HEK293T (cell line): ENCODE data around the gene SRPK3.

Source experiments
- ARNT ChIP-seq: fragments of 450-650 bp; IDR thresholded peaks from 2 replicates; pipeline ENCODE4 v1.6.1; 2017; ENCODE audit warnings: mild to moderate bottlenecking
- CTBP1 ChIP-seq: fragments of 450-650 bp; IDR thresholded peaks from 2 replicates; pipeline ENCODE4 v1.6.1; 2016; ENCODE audit warnings: borderline replicate concordance
- FOXA1 ChIP-seq: fragments of 450-650 bp; IDR thresholded peaks from 2 replicates; pipeline ENCODE4 v1.6.1; 2016; ENCODE audit warnings: mild to moderate bottlenecking
- FOXK2 ChIP-seq: fragments of 450-650 bp; IDR thresholded peaks from 2 replicates; pipeline ENCODE4 v1.6.1; 2016; ENCODE audit warnings: mild to moderate bottlenecking
- FOXM1 ChIP-seq: fragments of 450-650 bp; IDR thresholded peaks from 2 replicates; pipeline ENCODE4 v1.6.1; 2017; ENCODE audit warnings: mild to moderate bottlenecking, borderline replicate concordance
- L3MBTL2 ChIP-seq: fragments of 450-650 bp; conservative IDR thresholded peaks from 2 replicates; pipeline ENCODE4 v1.6.1; 2016; ENCODE audit warnings: mild to moderate bottlenecking
- NFRKB ChIP-seq: fragments of 450-650 bp; IDR thresholded peaks from 2 replicates; pipeline ENCODE4 v1.6.1; 2016; ENCODE audit warnings: mild to moderate bottlenecking, moderate library complexity
- SP1 ChIP-seq: fragments of 450-650 bp; IDR thresholded peaks from 2 replicates; pipeline ENCODE4 v1.6.1; 2017
- TARDBP ChIP-seq: fragments of 450-650 bp; IDR thresholded peaks from 2 replicates; pipeline ENCODE4 v1.6.1; 2016
- ZNF384 ChIP-seq: fragments of 450-650 bp; IDR thresholded peaks from 2 replicates; pipeline ENCODE4 v1.6.1; 2016

DNA sequence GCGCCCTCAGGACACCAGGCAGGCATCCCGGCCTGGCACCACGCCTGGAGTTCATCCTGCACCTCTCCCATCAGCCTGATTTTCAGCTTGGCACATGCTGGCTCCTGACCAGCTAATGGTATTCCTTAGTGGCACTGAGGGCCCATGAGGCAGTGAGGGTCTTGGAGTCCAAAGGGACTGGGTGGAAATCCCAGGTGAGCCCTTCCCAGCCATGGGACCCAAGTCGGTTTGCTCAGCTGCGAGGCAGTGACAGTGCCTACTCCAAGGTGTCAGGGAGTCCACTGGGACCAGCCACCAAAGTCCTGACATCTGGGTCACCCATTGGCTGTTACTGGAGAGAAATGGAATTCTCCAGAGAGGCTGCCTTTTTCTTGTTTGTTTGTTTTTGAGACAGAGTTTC is 18.5 kb downstream of the SRPK3 start:
- no peak for TF ChIP-seq FOXM1
- TF ChIP-seq L3MBTL2 = no peak
- no peak for TF ChIP-seq NFRKB
- no peak for TF ChIP-seq CTBP1
- no peak for TF ChIP-seq TARDBP
- no peak for TF ChIP-seq ARNT
- no peak for TF ChIP-seq SP1
- TF ChIP-seq FOXA1 = no peak
- no peak for TF ChIP-seq ZNF384
- no peak for TF ChIP-seq FOXK2
